HepG2 (cell line): ENCODE data around the gene TTLL4. TPM values are rescaled to one million over a fixed set of nuclear protein-coding genes. Genes with fewer than 3 reads are reported as not detected.
A peak's percentile ranks its signal among the peaks of the same experiment; 100 is the strongest.

Source experiments
- ATAC-seq: fragments of 200-7000 bp; cut with Tn5 transposase; 3 replicates; pipeline ENCODE4 v1.9.1; 2020; ENCODE audit warnings: mild to moderate bottlenecking, moderate library complexity
- BruUV-seq: library from RNA; stranded (reverse); fragments of 400-500 nt; replicated peaks from 2 replicates; lab custom pipeline; 2021; lab: Mats Ljungman, UMichigan
- CTCF ChIA-PET: fragments of 300-600 bp; formaldehyde crosslinking; extraction: SDS; loops from one replicate; lab custom pipeline; 2021; ENCODE audit warnings: low total read pairs, inconsistent platforms, low intra/inter-chr PET ratio; lab: Yijun Ruan, JAX
- POLR2A ChIA-PET: fragments of 350-600 bp; sonication (Branson Sonifier 250); formaldehyde crosslinking; loops from one replicate; lab custom pipeline; 2020; ENCODE audit warnings: antibody characterized with exemption, inconsistent platforms; lab: Yijun Ruan, JAX
- DNase-seq: peaks from one replicate; pipeline ENCODE4 v3.0.0-alpha.2; 2015; ENCODE audit warnings: low spot score
- FAIRE-seq: peaks from 3 replicates; lab custom pipeline; 2011; peaks lifted over from hg19 to GRCh38; lab: Jason Lieb, UNC
- H2AFZ ChIP-seq: one replicate; pipeline ENCODE4 v1.6.1; 2011; ENCODE audit warnings: low read length, inconsistent platforms
- H3K27ac ChIP-seq: fragments of 300-600 bp; 3 replicates; pipeline ENCODE4 v1.8.0; 2011; ENCODE audit warnings: mixed run types, mild to moderate bottlenecking, mixed read lengths, low read length, inconsistent platforms; ENCODE audit not compliant: insufficient read depth; ENCODE audit errors: extremely low read length
- H3K27me3 ChIP-seq, 2 experiments: fragments of 200-600 bp in 1 of 2; 2 replicates in 1 of 2; 3 replicates in 1 of 2; pipeline versions ENCODE4 v1.6.0 to v1.8.0; 2011; ENCODE audit warnings: low read length in 2 of 2, mild to moderate bottlenecking in 2 of 2, moderate library complexity in 2 of 2, inconsistent platforms in 1 of 2; ENCODE audit not compliant: insufficient read depth in 2 of 2, control insufficient read depth in 1 of 2
- H3K36me3 ChIP-seq, 2 experiments: fragments of 200-600 bp in 1 of 2; replicated peaks in 1 of 2; 2 replicates in 1 of 2; 3 replicates in 1 of 2; pipeline versions ENCODE4 v1.5.1 to v1.8.0; 2011; ENCODE audit warnings: low read length in 2 of 2, inconsistent platforms in 1 of 2; ENCODE audit not compliant: insufficient read depth in 2 of 2, control insufficient read depth in 1 of 2
- H3K4me1 ChIP-seq: 2 replicates; pipeline ENCODE4 v1.5.1; 2012; ENCODE audit warnings: low read length, inconsistent platforms; ENCODE audit not compliant: insufficient read depth
- H3K4me2 ChIP-seq: 2 replicates; pipeline ENCODE4 v1.6.0; 2011; ENCODE audit warnings: low read depth, low read length, inconsistent platforms
- H3K4me3 ChIP-seq, 3 experiments: fragments of 200-600 bp in 1 of 3; sonication (generic), shearing (Covaris generic) in 1 of 3; replicated peaks in 1 of 3; 2 replicates each; pipeline ENCODE4 v1.5.1; 2011 to 2016; ENCODE audit warnings: low read length in 3 of 3, inconsistent platforms in 2 of 3, low read depth in 2 of 3, mild to moderate bottlenecking in 2 of 3, control low read depth in 1 of 3, mixed read lengths in 1 of 3; ENCODE audit not compliant: insufficient read depth in 1 of 3
- H3K79me2 ChIP-seq: one replicate; pipeline ENCODE4 v1.6.1; 2011; ENCODE audit warnings: low read length, inconsistent platforms; ENCODE audit not compliant: insufficient read depth
- H3K9ac ChIP-seq: 2 replicates; pipeline ENCODE4 v1.6.0; 2011; ENCODE audit warnings: mild to moderate bottlenecking, low read depth, low read length, inconsistent platforms; ENCODE audit not compliant: insufficient read depth
- H3K9me3 ChIP-seq: 2 replicates; pipeline ENCODE4 v1.5.1; 2012; ENCODE audit warnings: mild to moderate bottlenecking, low read length
- H4K20me1 ChIP-seq: 2 replicates; pipeline ENCODE4 v1.6.0; 2011; ENCODE audit warnings: inconsistent platforms, mild to moderate bottlenecking, low read length, moderate library complexity; ENCODE audit not compliant: insufficient read depth
- FOSL1 ChIP-seq: sonication (generic); formaldehyde crosslinking; IDR thresholded peaks from 2 replicates; pipeline ENCODE4 v1.9.0; 2021; ENCODE audit warnings: missing genetic modification reagents, borderline replicate concordance
- FOSL2 ChIP-seq: sonication (generic); formaldehyde crosslinking; IDR thresholded peaks from 2 replicates; pipeline ENCODE4 v1.4.0; 2020; ENCODE audit warnings: missing genetic modification reagents
- FOXA1 ChIP-seq, 2 experiments: fragments of 450-650 bp in 1 of 2; sonication (generic) in 1 of 2; formaldehyde crosslinking in 1 of 2; IDR thresholded peaks; 2 replicates each; pipeline versions ENCODE4 v1.4.0 to v1.6.1; 2016 to 2020; ENCODE audit warnings: missing genetic modification reagents in 1 of 2
- FOXA3 ChIP-seq: IDR thresholded peaks from 2 replicates; pipeline ENCODE4 v1.6.1; 2016; ENCODE audit warnings: missing genetic modification reagents, missing compliant biosample characterization
- FOXP1 ChIP-seq, 2 experiments: fragments of 450-650 bp in 1 of 2; IDR thresholded peaks; 2 replicates each; pipeline ENCODE4 v1.6.1; 2017 to 2018; ENCODE audit warnings: antibody characterized with exemption in 1 of 2
- GABPA ChIP-seq, 2 experiments: IDR thresholded peaks; 2 replicates each; pipeline ENCODE4 v1.6.1; 2011 to 2016; ENCODE audit warnings: low read depth in 2 of 2, low read length in 1 of 2, missing biosample characterization in 1 of 2, missing genetic modification characterization in 1 of 2
- GATAD2A ChIP-seq: IDR thresholded peaks from 2 replicates; pipeline ENCODE4 v1.6.1; 2016
- JARID2 ChIP-seq: sonication (generic); formaldehyde crosslinking; IDR thresholded peaks from 2 replicates; pipeline ENCODE4 v1.8.1; 2023; ENCODE audit warnings: missing genetic modification reagents, inconsistent platforms; ENCODE audit not compliant: insufficient replicate concordance
- KDM1A ChIP-seq: IDR thresholded peaks from 2 replicates; pipeline ENCODE4 v1.6.1; 2016; ENCODE audit warnings: missing compliant biosample characterization
- MIER3 ChIP-seq: IDR thresholded peaks from 2 replicates; pipeline ENCODE4 v1.6.1; 2016; ENCODE audit warnings: missing compliant biosample characterization, borderline replicate concordance
- RARA ChIP-seq: IDR thresholded peaks from 2 replicates; pipeline ENCODE4 v1.6.1; 2016; ENCODE audit warnings: missing genetic modification reagents, missing compliant biosample characterization
- SALL1 ChIP-seq: sonication (generic); formaldehyde crosslinking; IDR thresholded peaks from 2 replicates; pipeline ENCODE4 v1.8.0; 2022; ENCODE audit warnings: mild to moderate bottlenecking, missing genetic modification reagents
- SOX13 ChIP-seq, 3 experiments: fragments of 450-650 bp in 1 of 3; sonication (generic) in 1 of 3; formaldehyde crosslinking in 1 of 3; IDR thresholded peaks in 2 of 3; conservative IDR thresholded peaks in 1 of 3; 2 replicates each; pipeline versions ENCODE4 v1.5.0 to v1.6.1; 2016 to 2020; ENCODE audit warnings: antibody characterized with exemption in 1 of 3, mild to moderate bottlenecking in 1 of 3, missing compliant biosample characterization in 1 of 3, missing genetic modification reagents in 1 of 3, moderate library complexity in 1 of 3
- SOX5 ChIP-seq: IDR thresholded peaks from 2 replicates; pipeline ENCODE4 v1.6.1; 2016; ENCODE audit warnings: borderline replicate concordance
- SP5 ChIP-seq: IDR thresholded peaks from 2 replicates; pipeline ENCODE4 v1.6.1; 2016; ENCODE audit warnings: low read depth, borderline replicate concordance
- TEAD3 ChIP-seq: optimal IDR thresholded peaks from 2 replicates; pipeline ENCODE3; 2016; ENCODE audit warnings: borderline replicate concordance
- ZFAT ChIP-seq: sonication (generic); formaldehyde crosslinking; conservative IDR thresholded peaks from 2 replicates; pipeline ENCODE4 v1.8.1; 2023; ENCODE audit warnings: missing genetic modification reagents, inconsistent platforms
- ZMYM3 ChIP-seq: sonication (generic); formaldehyde crosslinking; IDR thresholded peaks from 2 replicates; pipeline ENCODE4 v1.5.1; 2020; ENCODE audit warnings: mild to moderate bottlenecking, missing genetic modification reagents
- ZNF44 ChIP-seq: sonication (generic); formaldehyde crosslinking; IDR thresholded peaks from 2 replicates; pipeline ENCODE4 v1.5.1; 2020; ENCODE audit warnings: mild to moderate bottlenecking, missing genetic modification reagents
- ZNF496 ChIP-seq: sonication (generic); formaldehyde crosslinking; IDR thresholded peaks from 2 replicates; pipeline ENCODE4 v1.8.1; 2023; ENCODE audit warnings: mild to moderate bottlenecking, moderate library complexity, missing genetic modification reagents; ENCODE audit not compliant: insufficient replicate concordance
- WGBS: methylation state at CpG from one replicate; pipeline ENCODE4 v1.1.6; 2017; ENCODE audit warnings: low lambda C conversion rate; 5-methylcytosine and 5-hydroxymethylcytosine counted together
- in situ Hi-C: cut with HindIII; loops from 2 replicates; pipeline ENCODE4 v1.10.0; 2017; ENCODE audit warnings: low pct_unique_long_range_greater_than_20kb; ENCODE audit not compliant: extremely low pct_ligation_motif_present
- intact Hi-C: fragments of 100-400 bp; cut with micrococcal nuclease; formaldehyde crosslinking; loops from one replicate; pipeline ENCODE4 v1.10.0; 2022; ENCODE audit not compliant: unreplicated experiment
- polyA plus RNA-seq, 8 experiments: library from polyadenylated mRNA; depleted of rRNA in 3 of 8; stranded (reverse) in 7 of 8; unstranded in 1 of 8; fragments of >200 nt; fragmentation: Illumina TruSeq in 4 of 8; extraction: Trizol in 4 of 8; gene quantifications; 2 replicates each; pipeline versions ENCODE4 v1.2.1 to v1.2.3, GENCODE V29; 2011 to 2016; ENCODE audit warnings: low read depth in 4 of 8, missing spikeins in 1 of 8, mixed read lengths in 1 of 8; ENCODE audit not compliant: insufficient read depth in 1 of 8
- total RNA-seq, 5 experiments: library from RNA; depleted of rRNA; stranded (reverse); fragments of >200 nt; fragmentation: Illumina TruSeq; extraction: Trizol; gene quantifications; 2 replicates each; pipeline ENCODE4 v1.2.3, GENCODE V29; 2016; ENCODE audit warnings: low read depth in 1 of 5
- TF ChIP-seq, protein P1 (sequence below): sonication (generic); formaldehyde crosslinking; IDR thresholded peaks from 2 replicates; pipeline ENCODE4 v1.5.0; 2020; ENCODE audit warnings: mild to moderate bottlenecking, missing genetic modification reagents

The TTLL4 gene
- total and polyA plus RNA-seq, 2 of the 13 experiments (the other 11 are each of a cell fraction or from before 2014, with no cell fraction given), result 77.5 to 84.6 TPM

- ChIA-PET POLR2A (interaction anchor here (1.3 to 5.8 kb wide), 5 partner anchors 12 to 63 kb away, joined by 3 to 105 read pairs (median 90); partner anchors contain the start of genes CYP27A1, RNF25 and STK36), CTCF (interaction anchor here (1.9 kb wide), 1 partner anchor 114 kb away, joined by 4 read pairs; no protein-coding TSS in a partner anchor)
- DNase-seq (peak; percentile 50), ATAC-seq (no peak), FAIRE-seq (no peak)
- in situ Hi-C loops (loop anchor here (25.0 kb wide), 1 partner anchor 103 kb away; the partner anchor contains the start of gene PRKAG3), intact Hi-C loops (loop anchor here (5.0 kb wide), 1 partner anchor 73 kb away; no protein-coding TSS in a partner anchor)
- peak overlapping the region; percentile 14; the same call in 1 of the 2 replicates for H3K4me2 ChIP-seq
- H3K27ac ChIP-seq, result peak overlapping the region; percentile 76
- H3K27me3 ChIP-seq, result no peaks in the 10 kb centered on the region
- no peaks in the 10 kb centered on the region for H3K9me3 ChIP-seq
- 96% methylated on average over 8 of the region's 8 CpGs for WGBS
- peaks cover 54% of the 10 kb centered on the region for H3K79me2 ChIP-seq
- no peak overlapping the region for H2AFZ ChIP-seq
- no peaks in the 10 kb centered on the region for H4K20me1 ChIP-seq
- no peak overlapping the region; a peak in 1 of 6 replicates for H3K4me3 ChIP-seq
- peaks cover 47% of the 10 kb centered on the region for H3K4me1 ChIP-seq
- peaks cover 25 to 44% of the 10 kb centered on the region in 2 experiments for H3K36me3 ChIP-seq
- no peak overlapping the region for H3K9ac ChIP-seq
- BruUV-seq, result no TSS peak
- TF ChIP-seq KDM1A (CRISPR knock-in tag) (peak; percentile 87), SP5 (CRISPR knock-in tag) (0 out of 2 replicates have a peak, but pooled peaks have one; percentile 14), SOX13 (IDR thresholded peaks at IDR 0.05) (no peak), SOX13 (CRISPR knock-in tag; conservative IDR thresholded peaks at IDR 0.05 in 1 of 2, IDR thresholded peaks at IDR 0.05 in 1 of 2) (peak in 1 of 2 experiments; percentile 32; a peak in 1 of 4 replicates), ZMYM3 (CRISPR knock-in tag) (0 out of 2 replicates have a peak, but pooled peaks have one; percentile 45), FOSL2 (CRISPR knock-in tag) (peak; percentile 39), ZFAT (no peak), SALL1 (CRISPR knock-in tag) (peak; percentile 20; the same call in 1 of the 2 replicates), FOXP1 (IDR thresholded peaks at IDR 0.05) (no peak), FOXP1 (CRISPR knock-in tag; IDR thresholded peaks at IDR 0.05) (peak; percentile 82), MIER3 (CRISPR knock-in tag) (0 out of 2 replicates have a peak, but pooled peaks have one; percentile 6), ZNF44 (CRISPR knock-in tag) (0 out of 2 replicates have a peak, but pooled peaks have one; percentile 4), FOXA1 (IDR thresholded peaks at IDR 0.05) (no peak), FOXA1 (CRISPR knock-in tag; IDR thresholded peaks at IDR 0.05) (peak; percentile 52; the same call in 1 of the 2 replicates), GATAD2A (CRISPR knock-in tag) (peak; percentile 32; the same call in 1 of the 2 replicates), FOSL1 (CRISPR knock-in tag) (no peak), RARA (CRISPR knock-in tag) (peak; percentile 34; the same call in 1 of the 2 replicates), FOXA3 (CRISPR knock-in tag) (peak; percentile 63; the same call in 1 of the 2 replicates), TEAD3 (CRISPR knock-in tag) (peak; percentile 38), JARID2 (CRISPR knock-in tag) (peak; percentile 21), GABPA (IDR thresholded peaks at IDR 0.05; ENCODE audit: low read depth, low read length) (no peak), GABPA (CRISPR knock-in tag; IDR thresholded peaks at IDR 0.05; ENCODE audit: low read depth) (0 out of 2 replicates have a peak, but pooled peaks have one; percentile 32), SOX5 (CRISPR knock-in tag) (0 out of 2 replicates have a peak, but pooled peaks have one; percentile 33), ZNF496 (CRISPR knock-in tag) (no peak)
- TF ChIP-seq, protein P1, sequence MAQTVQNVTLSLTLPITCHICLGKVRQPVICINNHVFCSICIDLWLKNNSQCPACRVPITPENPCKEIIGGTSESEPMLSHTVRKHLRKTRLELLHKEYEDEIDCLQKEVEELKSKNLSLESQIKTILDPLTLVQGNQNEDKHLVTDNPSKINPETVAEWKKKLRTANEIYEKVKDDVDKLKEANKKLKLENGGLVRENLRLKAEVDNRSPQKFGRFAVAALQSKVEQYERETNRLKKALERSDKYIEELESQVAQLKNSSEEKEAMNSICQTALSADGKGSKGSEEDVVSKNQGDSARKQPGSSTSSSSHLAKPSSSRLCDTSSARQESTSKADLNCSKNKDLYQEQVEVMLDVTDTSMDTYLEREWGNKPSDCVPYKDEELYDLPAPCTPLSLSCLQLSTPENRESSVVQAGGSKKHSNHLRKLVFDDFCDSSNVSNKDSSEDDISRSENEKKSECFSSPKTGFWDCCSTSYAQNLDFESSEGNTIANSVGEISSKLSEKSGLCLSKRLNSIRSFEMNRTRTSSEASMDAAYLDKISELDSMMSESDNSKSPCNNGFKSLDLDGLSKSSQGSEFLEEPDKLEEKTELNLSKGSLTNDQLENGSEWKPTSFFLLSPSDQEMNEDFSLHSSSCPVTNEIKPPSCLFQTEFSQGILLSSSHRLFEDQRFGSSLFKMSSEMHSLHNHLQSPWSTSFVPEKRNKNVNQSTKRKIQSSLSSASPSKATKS, result no peak
Measured at GRCh38 chr2:218734190-218734975, 23.7 kb downstream of the TTLL4 start.
